IMR-90 (cell line): ENCODE measurements around the gene FRY. TPM values are rescaled to one million over a fixed set of nuclear protein-coding genes. Genes with fewer than 3 reads are reported as not detected.

Source experiments
- ATAC-seq: fragments of 200-7000 bp; cut with Tn5 transposase; 2 replicates; pipeline ENCODE4 v1.9.1; 2020; ENCODE audit warnings: low read depth, mild to moderate bottlenecking, moderate library complexity
- BruUV-seq: library from RNA; stranded (reverse); fragments of 400-500 nt; replicated peaks from 2 replicates; lab custom pipeline; 2021; lab: Mats Ljungman, UMichigan
- CTCF ChIA-PET: fragments of 300-600 bp; formaldehyde crosslinking; extraction: SDS; loops from one replicate; lab custom pipeline; 2021; ENCODE audit warnings: antibody characterized with exemption; lab: Yijun Ruan, JAX
- POLR2A ChIA-PET: fragments of 300-600 bp; sonication (Branson Sonifier 250); formaldehyde crosslinking; loops from one replicate; lab custom pipeline; 2022; ENCODE audit warnings: antibody characterized with exemption; ENCODE audit not compliant: unreplicated experiment; lab: Charles Lee
- DNase-seq: peaks from one replicate; pipeline ENCODE4 v3.0.0; 2013
- H2AFZ ChIP-seq: replicated peaks from 2 replicates; pipeline ENCODE3; 2013; ENCODE audit warnings: low read length, mild to moderate bottlenecking; ENCODE audit not compliant: poor library complexity
- H2AK5ac ChIP-seq: 2 replicates; pipeline ENCODE4 v1.6.1; 2013; ENCODE audit warnings: low read depth, low read length, inconsistent platforms
- H2AK9ac ChIP-seq: replicated peaks from 2 replicates; pipeline ENCODE3; 2013; ENCODE audit warnings: mild to moderate bottlenecking, low read depth, low read length, moderate library complexity; ENCODE audit not compliant: poor library complexity
- H2BK120ac ChIP-seq: 2 replicates; pipeline ENCODE4 v1.6.1; 2013; ENCODE audit warnings: low read depth, low read length, inconsistent platforms
- H2BK15ac ChIP-seq: 3 replicates; pipeline ENCODE4 v1.6.1; 2013; ENCODE audit warnings: low read depth, low read length, inconsistent platforms
- H2BK20ac ChIP-seq: 2 replicates; pipeline ENCODE4 v1.6.1; 2013; ENCODE audit warnings: low read depth, mild to moderate bottlenecking, inconsistent platforms, low read length, moderate library complexity
- H2BK5ac ChIP-seq: 2 replicates; pipeline ENCODE4 v1.6.1; 2013; ENCODE audit warnings: mild to moderate bottlenecking, low read depth, low read length, inconsistent platforms; ENCODE audit not compliant: poor library complexity, severe bottlenecking
- H3K14ac ChIP-seq: replicated peaks from 2 replicates; pipeline ENCODE4 v1.6.1; 2013; ENCODE audit warnings: low read depth, low read length, inconsistent platforms
- H3K18ac ChIP-seq: 2 replicates; pipeline ENCODE4 v1.6.1; 2013; ENCODE audit warnings: low read depth, low read length, control low read depth
- H3K23ac ChIP-seq: 2 replicates; pipeline ENCODE4 v1.6.1; 2013; ENCODE audit warnings: low read depth, low read length, inconsistent platforms
- H3K27ac ChIP-seq: 2 replicates; pipeline ENCODE4 v1.5.1; 2013; ENCODE audit warnings: mild to moderate bottlenecking, control low read depth, low read length; ENCODE audit not compliant: insufficient read depth
- H3K27me3 ChIP-seq: 2 replicates; pipeline ENCODE4 v1.6.1; 2013; ENCODE audit warnings: low read length; ENCODE audit not compliant: control insufficient read depth, insufficient read depth
- H3K36me3 ChIP-seq: 2 replicates; pipeline ENCODE4 v1.6.1; 2013; ENCODE audit warnings: low read length, mixed read lengths; ENCODE audit not compliant: control insufficient read depth, insufficient read depth
- H3K4ac ChIP-seq: 2 replicates; pipeline ENCODE4 v1.6.1; 2013; ENCODE audit warnings: low read depth, low read length, inconsistent platforms
- H3K4me1 ChIP-seq: 2 replicates; pipeline ENCODE4 v1.6.1; 2013; ENCODE audit warnings: low read length, mixed read lengths; ENCODE audit not compliant: control insufficient read depth, insufficient read depth
- H3K4me2 ChIP-seq: 2 replicates; pipeline ENCODE4 v1.6.1; 2013; ENCODE audit warnings: low read depth, mild to moderate bottlenecking, control low read depth, low read length, moderate library complexity
- H3K4me3 ChIP-seq: 2 replicates; pipeline ENCODE4 v1.5.1; 2013; ENCODE audit warnings: low read depth, mild to moderate bottlenecking, control low read depth, low read length, moderate library complexity; ENCODE audit not compliant: insufficient read depth
- H3K56ac ChIP-seq: 2 replicates; pipeline ENCODE4 v1.6.1; 2013; ENCODE audit warnings: low read length, inconsistent platforms; ENCODE audit not compliant: insufficient read depth; ENCODE audit errors: extremely low read depth
- H3K79me1 ChIP-seq, 2 experiments: 2 replicates each; pipeline ENCODE4 v1.6.1; 2013; ENCODE audit warnings: low read length in 2 of 2, inconsistent platforms in 1 of 2, low read depth in 1 of 2
- H3K9ac ChIP-seq: 2 replicates; pipeline ENCODE4 v1.6.1; 2013; ENCODE audit warnings: low read depth, low read length, control low read depth
- H3K9me1 ChIP-seq: 2 replicates; pipeline ENCODE4 v1.6.1; 2013; ENCODE audit warnings: low read length, inconsistent platforms; ENCODE audit not compliant: insufficient read depth
- H3K9me3 ChIP-seq: 2 replicates; pipeline ENCODE4 v1.6.1; 2013; ENCODE audit warnings: low read length; ENCODE audit not compliant: control insufficient read depth, insufficient read depth
- H4K20me1 ChIP-seq: 2 replicates; pipeline ENCODE4 v1.6.1; 2013; ENCODE audit warnings: low read length, inconsistent platforms; ENCODE audit not compliant: insufficient read depth
- H4K5ac ChIP-seq: 2 replicates; pipeline ENCODE4 v1.6.1; 2013; ENCODE audit warnings: mild to moderate bottlenecking, low read depth, low read length, control low read depth
- H4K8ac ChIP-seq, 2 experiments: 2 replicates each; pipeline ENCODE4 v1.6.1; 2013; ENCODE audit warnings: low read depth in 2 of 2, low read length in 2 of 2, control low read depth in 1 of 2, inconsistent platforms in 1 of 2
- H4K91ac ChIP-seq: 2 replicates; pipeline ENCODE4 v1.6.1; 2013; ENCODE audit warnings: low read depth, low read length, inconsistent platforms; ENCODE audit not compliant: insufficient read depth
- RAD21 ChIP-seq: IDR thresholded peaks from 2 replicates; pipeline ENCODE4 v1.6.1; 2012; ENCODE audit warnings: low read length, improper control_type of control experiment
- WGBS, 2 experiments: methylation state at CpG; one replicate each; pipeline versions ENCODE4 v1.1.5 to v1.1.7; 2013; ENCODE audit warnings: missing lambda C conversion rate in 2 of 2; ENCODE audit not compliant: insufficient read length in 1 of 2; ENCODE audit errors: extremely low coverage in 2 of 2; 5-methylcytosine and 5-hydroxymethylcytosine counted together
- dilution Hi-C: fragments of 300-500 bp; cut with HindIII; formaldehyde crosslinking; loops from one replicate; pipeline ENCODE4 v1.14.3; 2018; ENCODE audit warnings: low sequenced_read_pairs; ENCODE audit not compliant: unreplicated experiment
- in situ Hi-C: fragments of 300-500 bp; cut with MboI; formaldehyde crosslinking; loops from 3 replicates; pipeline ENCODE4 v1.14.3; 2019; ENCODE audit warnings: low sequenced_read_pairs, inconsistent platforms, mixed read lengths
- intact Hi-C: fragments of 100-400 bp; cut with micrococcal nuclease; formaldehyde crosslinking; loops from 2 replicates; pipeline ENCODE4 v1.10.0; 2022
- polyA plus RNA-seq, 3 experiments: library from polyadenylated mRNA; depleted of rRNA; stranded (reverse); fragments of >200 nt; gene quantifications; 2 replicates each; pipeline ENCODE4 v1.2.3, GENCODE V29; 2012; ENCODE audit warnings: low replicate concordance in 1 of 3
- total RNA-seq: library from RNA; depleted of rRNA; stranded (reverse); fragments of >200 nt; gene quantifications from 2 replicates; pipeline ENCODE4 v1.2.3, GENCODE V29; 2012

Gene FRY
- total and polyA plus RNA-seq, 2 of the 4 experiments (the other 2 are of a cell fraction), result 3.0 to 4.8 TPM

DNA sequence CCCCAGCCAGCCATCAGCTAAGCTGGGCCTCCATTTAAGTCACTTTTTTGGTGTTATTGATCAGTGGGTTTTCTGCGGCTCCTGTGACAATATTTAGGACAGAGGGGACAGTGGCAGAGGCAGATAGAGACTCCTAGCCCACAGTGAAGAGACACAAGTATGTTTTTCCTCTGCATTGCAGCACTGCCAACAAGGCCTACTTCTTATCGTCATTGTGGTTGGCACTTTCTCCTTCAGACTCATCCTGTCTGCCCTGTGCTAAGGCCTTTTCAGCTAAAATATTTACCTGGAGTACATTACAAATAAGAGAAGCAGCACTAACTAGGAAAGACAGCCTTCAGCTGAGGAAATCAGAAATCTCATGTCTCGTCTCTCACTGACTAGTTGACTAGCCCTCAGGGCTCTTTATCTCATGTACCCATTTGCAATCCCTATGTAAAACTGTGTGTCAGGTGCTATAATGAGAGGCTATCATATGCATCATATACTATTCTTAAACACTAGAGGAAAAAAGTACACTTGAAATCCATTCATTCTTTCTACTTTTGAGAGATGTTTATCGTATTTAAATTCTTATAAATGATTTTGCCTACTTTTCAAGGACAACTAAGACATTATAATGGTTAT, 221.4 kb downstream of the FRY start:
- Histone ChIP-seq H3K4me2 (no peak overlapping the region), H4K91ac (no peak overlapping the region), H4K8ac (no peak overlapping the region), H2AK9ac (no peak overlapping the region), H3K4me1 (no peaks in the 10 kb centered on the region; the same call in 1 of the 2 replicates), H2AK5ac (no peak overlapping the region), H3K9me3 (no peaks in the 10 kb centered on the region), H3K27ac (no peak overlapping the region), H2BK120ac (no peak overlapping the region), H3K56ac (no peak overlapping the region), H3K9ac (no peak overlapping the region), H3K36me3 (peaks cover 13% of the 10 kb centered on the region), H3K14ac (no peak overlapping the region), H2AFZ (no peak overlapping the region), H4K20me1 (no peaks in the 10 kb centered on the region), H3K23ac (no peak overlapping the region), H2BK20ac (no peak overlapping the region), H3K79me1 (no peaks in the 10 kb centered on the region), H3K27me3 (no peaks in the 10 kb centered on the region), H3K18ac (no peak overlapping the region), H4K5ac (no peak overlapping the region), H2BK15ac (no peak overlapping the region), H3K9me1 (peaks cover 6% of the 10 kb centered on the region; the same call in 1 of the 2 replicates), H3K4me3 (no peak overlapping the region), H2BK5ac (no peak overlapping the region), H3K4ac (no peak overlapping the region)
- BruUV-seq, result no TSS peak
- intact Hi-C loops, result no loop called here
- no peak for TF ChIP-seq RAD21
- in situ Hi-C loops, result no loop called here
- ChIA-PET POLR2A (no interaction called here), CTCF (no interaction called here)
- ATAC-seq (no peak), DNase-seq (no peak)
- WGBS, 2 experiments, result 100% methylated on average over 1 of the region's 4 CpGs; no CpG with 5 or more reads in 1 of the 2 experiments
- dilution Hi-C loops, result no loop called here
